Activated naive CD4-positive, alpha-beta T cell treated with Interleukin-2 at 50 U/mL for 16 hours (primary cell): ENCODE data around the gene CD46.
A peak's percentile ranks its signal among the peaks of the same experiment; 100 is the strongest.

ENCODE experiments used
- DNase-seq: peaks from one replicate; pipeline ENCODE4 v3.0.0-alpha.2; 2020

CD46 gene

DNA sequence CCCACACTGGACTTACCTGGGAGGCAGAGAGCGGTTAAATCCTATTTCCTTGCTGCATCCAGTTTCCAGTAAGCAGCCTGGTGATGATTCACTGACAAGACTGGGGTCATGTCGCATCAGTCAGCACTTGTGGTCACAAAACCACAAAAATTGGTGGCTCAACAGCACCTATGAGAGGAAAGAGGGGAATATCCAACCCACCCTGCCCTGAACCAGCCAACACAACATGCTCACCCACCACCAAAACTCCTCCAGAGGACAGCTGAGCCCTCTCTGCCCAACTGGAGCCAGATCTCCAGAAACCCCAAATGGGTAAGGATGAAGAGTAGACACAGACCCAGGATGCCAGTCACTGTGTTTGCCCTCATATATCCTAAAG is 64.0 kb downstream of the CD46 start:
- DNase-seq, result peak; percentile 50

DNA sequence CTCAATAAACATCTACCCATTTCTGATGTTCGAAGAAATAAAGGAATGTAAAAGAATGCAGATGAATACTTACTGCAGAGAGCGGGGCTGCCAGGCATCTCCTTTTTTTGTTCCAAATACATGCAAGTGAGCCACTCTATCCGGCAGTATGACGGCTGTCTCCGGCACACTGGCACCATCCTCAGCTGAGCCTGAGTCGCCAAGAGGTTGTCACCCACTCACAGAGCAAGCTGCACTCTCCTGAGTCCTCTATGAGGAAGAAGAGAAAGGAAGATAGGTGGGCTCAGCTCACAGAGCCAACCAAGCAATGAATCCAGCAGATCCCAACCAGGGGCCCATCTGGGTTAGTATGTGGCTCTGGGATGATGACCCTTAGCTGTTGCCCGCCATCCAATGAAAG is 65.3 kb downstream of the CD46 start:
- no peak for DNase-seq

DNA sequence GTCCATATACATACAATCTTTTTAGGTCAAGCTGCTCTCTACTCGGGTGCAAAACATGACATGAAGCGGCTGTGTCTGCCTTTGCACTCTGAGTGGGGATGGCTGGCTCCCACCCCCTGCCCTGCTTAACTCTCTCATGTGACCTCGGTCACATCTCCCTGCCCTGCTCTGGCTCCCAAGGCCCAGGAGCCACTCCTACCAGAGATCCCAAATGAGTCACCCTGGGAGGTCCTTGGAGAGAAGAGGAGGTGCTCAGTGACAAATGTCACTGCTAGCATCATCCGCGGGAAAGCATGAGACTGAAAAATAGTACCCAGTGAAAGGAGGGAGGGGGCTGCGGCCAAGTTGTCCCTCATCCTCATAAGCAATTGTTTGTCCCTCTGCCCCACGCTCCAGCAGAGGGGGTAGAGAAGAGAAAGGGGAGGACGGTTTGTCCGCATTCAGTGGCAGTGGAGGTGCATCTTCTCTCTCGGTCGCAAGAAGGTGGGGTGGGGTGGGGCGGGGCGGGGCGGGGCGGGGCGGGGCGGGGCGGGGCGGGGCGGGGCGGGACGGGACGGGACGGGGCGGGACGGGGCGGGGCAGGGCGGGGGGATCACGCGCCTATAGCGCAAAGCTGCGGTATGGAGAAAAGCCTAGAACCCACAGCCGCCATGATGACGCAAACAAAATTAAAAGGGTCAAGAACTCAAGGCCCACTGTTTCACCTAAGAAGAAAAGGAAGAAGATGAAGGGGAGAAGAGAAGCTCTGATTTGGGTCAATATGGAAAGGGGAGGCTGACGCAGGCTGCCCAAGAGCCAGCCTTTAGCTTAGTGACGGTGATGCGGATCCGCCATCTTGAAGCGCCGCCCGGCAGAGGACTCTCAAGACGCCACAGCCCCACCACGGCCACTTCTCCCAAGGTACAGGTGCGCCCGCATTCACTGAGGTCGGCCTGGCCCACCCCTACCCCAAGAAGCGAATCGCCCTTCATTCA is 66.2 kb downstream of the CD46 start:
- no peak for DNase-seq

DNA sequence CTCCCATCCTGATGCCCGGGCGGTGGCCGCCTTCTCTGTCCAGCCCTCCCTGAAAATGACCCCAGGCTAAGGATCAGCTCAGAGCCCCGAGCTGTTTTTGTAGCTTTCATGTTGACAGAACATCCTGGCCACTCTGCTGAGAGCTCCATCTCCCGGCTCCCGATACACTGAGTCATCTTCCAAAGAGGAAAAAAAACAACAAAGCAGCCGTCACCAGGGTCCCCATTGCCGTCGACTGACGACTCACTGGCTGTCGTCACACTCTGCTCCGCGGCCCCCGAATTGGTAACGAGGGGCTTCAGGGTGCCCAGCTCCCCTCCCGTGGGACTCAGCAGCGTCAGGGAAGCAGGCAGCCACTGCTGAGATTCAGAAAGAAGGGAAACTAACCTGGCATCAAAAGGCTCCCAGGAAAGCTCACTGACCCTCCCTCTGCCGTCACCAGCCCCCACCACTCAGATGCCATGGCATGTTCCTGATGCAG is 67.2 kb downstream of the CD46 start:
- no peak for DNase-seq

DNA sequence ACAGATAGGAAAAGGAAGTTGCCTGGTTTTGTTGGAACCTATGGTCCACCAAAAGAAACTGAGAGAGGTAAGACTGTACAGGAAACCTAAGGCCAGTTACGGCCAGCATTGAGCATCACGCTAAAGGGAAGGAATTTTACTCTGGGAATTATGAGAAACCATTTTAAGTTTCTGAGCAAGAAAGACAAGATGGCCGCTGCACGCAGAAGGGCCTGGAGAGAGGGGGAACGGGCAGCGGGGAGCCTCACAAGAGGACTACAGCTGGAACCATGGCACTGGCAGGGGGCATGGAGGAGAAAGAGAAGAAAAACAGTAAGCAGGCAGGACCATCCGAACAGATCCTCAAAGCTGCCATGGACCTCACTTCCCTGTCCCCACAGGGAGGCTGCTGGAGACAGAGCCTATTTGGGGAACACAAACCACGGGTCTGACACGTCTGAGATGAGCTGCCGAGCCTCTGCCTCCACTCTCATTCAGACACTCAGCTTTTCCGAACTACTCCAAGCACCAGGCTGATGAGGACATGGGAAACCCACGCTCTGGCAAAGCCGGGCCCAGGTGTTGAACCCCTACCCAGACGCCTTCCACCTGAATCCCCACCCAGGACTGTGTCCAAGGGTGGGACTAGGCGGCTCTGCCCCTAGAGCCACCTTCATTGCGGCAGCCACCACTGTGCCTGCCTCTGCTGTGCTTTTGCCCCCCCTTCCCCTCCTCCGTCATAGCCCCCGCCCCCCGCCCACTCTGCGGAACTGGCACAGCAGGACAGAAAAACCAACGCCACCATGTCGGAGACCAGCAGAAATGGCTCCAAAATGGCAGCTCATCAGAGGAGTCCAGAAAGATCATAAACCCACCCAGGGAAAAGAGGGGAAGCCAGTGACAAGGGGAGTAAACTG is 69.0 kb downstream of the CD46 start:
- DNase-seq, result no peak

DNA sequence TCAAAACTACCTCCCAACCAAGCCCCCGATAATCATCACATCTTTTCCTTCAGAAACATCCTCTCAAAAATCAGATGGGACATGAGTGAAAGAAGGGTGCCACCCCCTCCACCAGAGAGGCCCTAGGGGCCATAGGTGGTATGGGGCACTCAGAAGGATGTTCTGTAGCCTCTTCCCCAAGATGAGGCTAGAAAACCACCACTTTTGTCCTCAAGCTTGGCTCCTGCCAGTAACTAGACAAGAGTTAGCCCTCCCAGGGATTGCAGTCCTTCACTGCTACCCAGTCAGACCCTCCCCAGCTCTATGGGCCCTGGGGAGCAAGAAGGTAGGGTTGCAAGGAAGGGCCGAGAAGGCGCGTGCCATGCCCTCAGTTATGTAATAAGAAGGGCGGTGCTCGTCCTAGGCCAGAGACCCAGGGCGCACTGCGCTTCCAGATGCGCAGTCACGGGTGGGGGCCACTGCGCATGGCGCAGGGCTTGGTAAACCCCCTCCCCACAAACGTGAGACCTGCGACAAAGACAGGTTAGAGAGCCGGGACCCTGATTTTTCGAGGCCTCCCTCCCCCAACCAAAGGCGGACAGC is 69.7 kb downstream of the CD46 start:
- DNase-seq, result no peak

DNA sequence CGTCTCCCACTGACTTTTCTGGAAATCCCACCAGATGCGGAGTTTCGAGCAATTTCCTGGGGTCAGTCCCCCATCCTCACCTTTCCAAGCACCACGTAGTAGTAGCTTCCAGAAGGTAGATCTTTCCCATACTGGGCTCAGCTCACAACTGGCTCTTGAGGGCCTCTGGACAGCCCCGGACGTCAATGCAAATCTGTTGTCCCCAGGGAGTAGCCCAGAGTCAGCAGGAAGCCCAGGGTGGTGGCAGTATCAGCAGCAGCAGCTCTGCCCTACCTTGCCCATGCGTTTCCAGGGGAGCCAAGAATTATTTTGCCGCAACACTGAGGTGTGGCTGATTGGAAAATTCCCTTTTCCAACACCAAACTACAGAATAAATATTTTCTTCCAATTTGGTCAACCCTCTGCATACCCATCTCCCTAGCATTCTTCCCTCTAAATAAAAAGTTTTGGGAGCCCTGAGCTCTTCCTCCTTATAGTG is 70.3 kb downstream of the CD46 start:
- DNase-seq, result no peak

DNA sequence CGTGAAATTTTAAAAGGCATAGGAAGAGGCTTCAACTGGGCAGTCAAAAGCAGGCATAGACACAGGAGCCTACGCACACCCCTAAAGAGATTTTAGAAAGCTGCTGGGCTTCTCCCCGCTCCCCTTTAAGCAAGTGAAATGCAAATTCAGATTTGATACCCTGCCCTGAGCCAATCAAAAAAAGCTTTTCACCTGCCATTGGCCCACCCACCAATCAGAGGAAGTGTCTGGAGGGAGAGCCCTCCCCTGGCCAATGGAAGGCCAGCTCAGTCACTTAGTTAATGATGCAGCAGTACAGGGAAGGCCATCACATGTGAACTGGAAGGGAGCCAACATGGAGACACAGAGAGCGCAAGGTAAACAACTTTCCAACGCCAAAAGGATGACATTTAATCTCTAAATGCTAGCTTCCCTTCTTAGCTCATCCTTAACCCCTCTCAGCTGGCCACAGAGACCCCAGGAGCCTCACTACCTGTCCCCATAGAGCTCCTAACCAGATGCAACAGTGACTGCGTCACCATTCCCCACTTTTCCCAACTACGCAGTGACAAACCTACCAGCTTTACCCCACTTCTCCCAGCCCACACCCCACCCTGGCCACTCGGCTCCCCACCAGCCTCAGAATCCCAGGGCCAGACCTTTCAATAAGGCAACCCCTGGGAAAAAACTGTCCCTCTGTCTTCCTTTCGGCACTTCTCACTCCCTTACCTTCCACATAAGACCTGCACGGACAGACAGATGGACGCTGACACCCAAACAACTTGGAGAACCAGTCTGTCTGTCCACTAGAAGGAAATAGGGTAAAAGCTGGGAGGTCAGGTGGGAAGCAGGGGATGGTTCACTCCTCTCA is 71.0 kb downstream of the CD46 start:
- peak; percentile 68 for DNase-seq

DNA sequence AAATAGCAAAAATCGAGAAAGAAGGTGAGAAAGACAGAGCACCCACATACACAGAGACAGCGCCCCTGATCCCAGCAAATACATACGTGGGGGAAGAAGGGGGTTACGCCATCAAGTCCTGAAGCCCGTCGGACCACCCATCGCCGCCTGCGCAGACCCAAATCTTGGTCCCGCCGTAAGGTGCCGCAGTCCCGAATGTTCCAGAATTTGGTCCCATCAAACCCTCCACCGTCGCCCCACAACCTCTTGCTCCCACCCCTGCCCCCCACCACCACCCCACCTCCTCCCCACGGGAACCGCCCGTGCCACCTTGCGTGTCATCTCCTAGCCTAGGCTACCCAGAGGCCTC is 71.7 kb downstream of the CD46 start:
- no peak for DNase-seq

DNA sequence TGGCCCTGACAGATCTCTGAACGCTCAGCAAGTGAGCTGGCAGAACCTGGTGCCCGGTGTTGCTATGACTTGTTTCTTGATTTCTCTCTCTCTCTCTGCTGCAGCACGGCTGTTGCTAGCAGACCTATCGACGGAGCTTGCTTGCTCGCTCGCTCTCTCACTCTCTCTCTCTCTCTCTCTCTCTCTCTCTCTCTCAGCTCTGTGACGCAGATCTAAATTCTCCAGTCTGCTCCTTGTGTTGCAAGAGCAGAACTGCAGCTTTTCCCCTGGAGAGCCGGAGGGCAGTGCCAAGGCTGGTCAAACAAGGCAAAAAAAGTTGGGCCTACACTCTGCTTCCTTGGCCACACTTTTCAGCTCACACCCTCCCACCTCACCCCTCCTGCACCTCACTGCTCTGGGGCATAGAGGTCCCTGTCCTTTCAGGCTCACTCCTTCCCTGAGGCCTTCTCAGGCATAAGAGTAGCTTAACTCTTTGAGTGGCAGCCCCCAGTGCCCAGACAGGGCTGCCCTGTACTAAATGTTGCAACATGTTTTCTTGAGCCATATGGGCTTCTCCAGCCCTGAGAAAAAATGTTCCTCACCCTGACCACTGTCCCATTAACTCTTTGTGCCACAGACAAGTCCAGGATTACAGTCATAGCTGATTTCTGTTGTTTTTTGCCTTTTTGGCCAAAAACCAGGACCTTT is 72.2 kb downstream of the CD46 start:
- peak; percentile 82 for DNase-seq

DNA sequence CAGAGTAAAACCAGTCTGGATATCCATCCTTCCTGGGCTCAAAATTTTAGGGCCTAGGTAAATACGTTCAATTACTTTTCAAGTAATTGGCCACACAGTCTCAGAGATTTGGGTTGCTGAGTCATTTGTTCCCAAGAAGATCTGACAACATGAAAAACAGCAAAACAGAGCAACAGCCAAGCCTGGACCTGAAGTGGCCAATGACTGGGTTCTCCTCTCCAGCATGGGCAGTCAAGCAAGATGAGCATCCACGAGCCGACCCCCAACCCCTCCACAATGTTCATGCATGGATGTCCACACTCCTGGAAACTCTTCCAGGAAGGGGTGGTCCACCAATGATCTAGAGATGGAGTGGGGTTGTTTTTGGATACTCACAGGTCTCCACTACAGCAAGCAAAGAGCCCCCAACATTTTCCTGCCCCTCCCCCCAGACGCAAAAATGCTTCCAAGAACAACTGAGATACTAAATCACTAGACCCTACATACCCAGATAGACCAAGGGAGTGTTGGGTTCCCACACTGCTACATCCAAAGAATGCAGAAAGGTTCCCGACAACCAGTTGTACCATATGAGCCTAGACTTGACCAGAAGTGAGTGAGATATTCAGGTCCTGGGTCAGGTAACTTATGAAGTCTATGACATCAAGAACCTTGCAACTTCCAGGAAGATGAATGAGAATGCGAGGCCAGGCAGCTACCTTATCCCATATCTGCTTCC is 73.0 kb downstream of the CD46 start:
- DNase-seq, result no peak

DNA sequence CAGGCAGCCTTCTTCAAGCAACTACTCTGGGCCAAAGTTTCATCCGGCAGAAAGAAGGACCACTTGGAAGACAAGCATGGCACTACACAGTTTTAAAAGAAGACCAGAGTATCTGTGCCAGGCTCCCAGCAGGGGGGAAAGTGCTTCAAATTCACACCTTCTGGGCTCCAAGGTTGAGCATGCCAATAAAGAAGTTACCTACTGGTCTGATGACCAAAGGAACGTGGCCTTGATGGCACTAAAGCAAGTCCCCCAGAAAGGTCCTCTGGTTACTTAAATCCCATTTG is 73.5 kb downstream of the CD46 start:
- DNase-seq, result no peak

DNA sequence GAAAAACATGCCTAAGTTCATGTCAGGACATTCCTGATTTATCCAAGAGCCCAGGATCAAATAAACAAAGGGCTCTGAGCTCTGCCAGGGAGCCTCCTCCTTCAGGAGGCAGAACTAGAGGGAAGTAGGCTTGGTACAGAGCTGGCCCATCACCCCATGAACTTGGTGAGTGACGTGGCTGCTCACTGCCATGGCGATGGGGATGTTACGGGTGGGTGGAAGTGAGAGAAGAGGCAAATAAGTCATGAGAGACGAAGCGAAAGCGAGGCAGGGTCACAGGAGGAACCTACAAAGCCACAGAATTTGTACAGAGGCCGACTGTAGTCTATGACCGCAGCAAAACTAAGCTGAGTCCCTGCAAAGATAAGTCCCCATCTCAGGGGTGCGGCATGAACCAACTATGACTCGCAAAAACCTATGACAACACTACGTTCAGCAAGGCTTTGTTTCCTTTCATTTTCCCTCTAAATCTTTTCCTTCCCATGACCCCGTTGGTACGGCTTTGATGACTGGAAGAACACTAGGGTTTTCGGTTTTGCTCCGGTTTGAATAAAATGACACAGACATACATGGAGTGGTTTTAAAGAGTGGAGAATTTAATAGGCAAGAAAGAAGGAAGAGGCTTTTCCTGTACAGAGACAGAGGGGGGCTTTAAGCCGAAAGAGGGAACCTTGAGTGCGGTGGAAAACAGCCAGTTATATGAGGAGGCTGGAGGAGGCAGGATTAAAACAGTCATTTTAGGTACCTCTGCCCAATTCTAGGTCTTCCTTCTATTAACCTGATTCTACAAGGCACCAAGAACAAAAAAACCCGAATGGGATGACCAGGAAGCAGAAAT is 74.1 kb downstream of the CD46 start:
- peak; percentile 89 for DNase-seq

DNA sequence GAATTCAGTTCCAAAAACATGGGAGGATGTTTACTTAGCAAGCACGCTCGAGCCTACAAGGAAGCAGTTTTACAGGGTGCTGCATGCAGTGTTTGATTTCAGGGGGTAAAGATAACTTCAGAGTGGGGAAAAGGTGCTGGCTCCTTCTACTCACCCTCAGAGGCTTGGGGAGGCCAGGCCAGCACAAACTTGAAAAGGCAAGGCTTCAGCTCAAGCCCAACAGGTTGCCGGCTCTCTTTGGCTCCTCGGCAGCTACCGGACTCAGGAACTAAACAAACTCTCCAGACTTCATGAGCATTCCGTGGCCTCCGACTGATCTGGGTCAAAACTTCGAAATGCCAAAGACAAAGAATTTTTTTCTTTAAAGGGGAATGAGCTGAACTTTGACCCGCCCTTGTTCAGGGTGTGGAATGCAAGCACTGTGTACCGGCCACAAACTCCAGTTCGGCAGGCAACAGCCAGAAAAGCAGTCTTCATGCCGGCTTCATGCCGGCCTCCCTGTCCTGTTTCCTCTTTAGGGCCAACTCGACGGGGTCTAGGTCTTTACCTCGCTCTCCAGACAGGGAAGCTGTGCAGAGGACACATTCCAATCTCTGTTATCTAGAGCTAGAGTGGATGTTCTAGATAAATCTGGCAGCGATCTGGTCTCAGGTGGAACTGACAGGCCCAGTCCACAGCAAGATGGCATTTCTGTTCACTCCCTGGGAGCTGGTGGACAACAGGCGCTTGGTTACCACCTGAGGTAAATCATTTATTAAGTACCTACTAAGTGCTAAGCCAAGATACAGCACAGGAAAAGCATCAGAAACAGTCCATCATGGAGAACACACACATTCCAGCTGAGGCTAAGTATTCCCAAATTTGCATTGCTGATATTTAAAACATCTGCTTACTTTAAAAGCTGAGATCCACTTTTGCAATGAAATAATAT is 75.0 kb downstream of the CD46 start:
- DNase-seq, result no peak

DNA sequence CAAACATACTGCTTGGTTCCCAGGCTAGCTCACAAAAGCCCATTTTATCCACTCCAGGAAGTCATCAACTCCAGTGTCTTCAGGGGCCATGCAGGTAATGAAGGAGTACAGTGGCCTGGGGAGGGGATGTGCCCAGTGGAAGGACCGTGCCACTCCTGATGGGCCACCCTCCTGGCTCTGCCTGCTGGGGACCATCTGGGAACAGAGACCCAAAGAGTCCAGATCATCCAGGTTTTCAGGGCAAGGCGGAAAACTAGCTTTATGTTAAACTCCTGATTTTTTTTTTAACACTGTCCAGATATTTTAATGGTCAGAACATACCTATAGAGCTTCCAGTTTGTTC is 75.6 kb downstream of the CD46 start:
- DNase-seq, result no peak

DNA sequence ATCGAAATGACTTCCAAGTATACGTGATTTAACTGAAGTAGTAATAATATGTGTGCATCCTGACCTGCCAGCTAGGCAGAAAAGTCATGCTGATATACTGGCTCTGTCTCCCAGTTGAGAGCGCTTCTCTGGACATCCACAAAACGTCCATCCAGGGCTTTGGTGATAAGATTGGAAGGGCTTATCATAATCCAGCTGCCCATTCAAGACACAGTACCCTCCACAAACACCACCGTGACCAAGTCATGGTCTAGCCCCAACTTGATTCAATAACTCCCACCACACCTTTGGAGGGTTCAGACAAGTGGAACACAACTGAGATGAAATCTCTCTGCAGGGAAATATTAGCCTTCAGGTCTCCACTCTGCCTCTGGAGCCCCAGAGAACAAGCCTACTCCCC is 76.2 kb downstream of the CD46 start:
- DNase-seq, result no peak

DNA sequence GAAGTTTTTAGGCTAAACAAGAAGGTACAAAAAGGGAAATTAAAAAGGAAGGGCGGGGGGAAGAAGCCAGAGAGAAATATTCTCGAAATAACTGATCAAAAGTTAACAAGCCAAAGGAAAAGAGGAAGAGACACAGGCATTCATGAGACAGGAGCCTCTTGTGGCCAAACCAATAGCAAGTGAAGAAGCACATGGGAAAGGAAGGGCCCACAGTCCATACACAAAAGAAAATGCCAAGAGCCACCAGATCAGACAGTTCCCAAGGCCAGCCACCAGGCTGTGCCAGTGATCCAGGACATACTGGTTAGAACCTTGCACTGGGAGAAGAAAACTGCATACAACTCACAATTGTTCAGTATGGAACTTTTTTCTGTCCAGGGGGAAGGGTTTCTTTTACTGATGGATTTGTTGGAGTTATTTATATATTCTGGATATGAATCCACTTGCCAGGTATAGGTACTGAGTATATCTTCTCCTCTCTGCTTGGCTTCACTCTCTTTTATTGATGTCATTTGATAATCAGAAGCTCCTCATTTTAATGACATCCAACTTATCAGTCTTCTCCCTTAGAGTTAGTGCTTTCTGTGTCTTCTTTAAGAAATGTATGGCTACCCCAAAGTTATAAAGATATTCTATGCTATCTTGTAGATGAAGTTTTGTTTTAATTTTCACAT is 76.8 kb downstream of the CD46 start:
- peak; percentile 74 for DNase-seq

DNA sequence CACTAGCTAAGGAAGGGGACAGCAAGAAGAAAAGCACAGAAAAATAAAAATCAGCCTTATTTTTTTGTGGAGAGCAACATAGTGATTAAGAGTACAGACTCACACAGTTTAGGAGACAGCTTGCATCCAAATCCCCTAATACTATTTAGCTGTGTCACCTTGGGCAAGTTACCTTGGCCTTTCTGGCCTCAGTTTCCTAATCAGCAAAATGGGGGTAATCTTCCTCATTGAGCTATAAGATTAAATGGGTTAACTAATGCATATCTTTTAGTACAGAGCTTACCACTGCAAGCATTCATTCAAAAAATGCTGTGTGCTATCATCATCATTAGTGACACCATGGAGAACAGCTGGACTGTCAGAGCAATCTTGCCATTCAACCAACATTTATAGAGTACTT is 77.7 kb downstream of the CD46 start:
- DNase-seq, result no peak

DNA sequence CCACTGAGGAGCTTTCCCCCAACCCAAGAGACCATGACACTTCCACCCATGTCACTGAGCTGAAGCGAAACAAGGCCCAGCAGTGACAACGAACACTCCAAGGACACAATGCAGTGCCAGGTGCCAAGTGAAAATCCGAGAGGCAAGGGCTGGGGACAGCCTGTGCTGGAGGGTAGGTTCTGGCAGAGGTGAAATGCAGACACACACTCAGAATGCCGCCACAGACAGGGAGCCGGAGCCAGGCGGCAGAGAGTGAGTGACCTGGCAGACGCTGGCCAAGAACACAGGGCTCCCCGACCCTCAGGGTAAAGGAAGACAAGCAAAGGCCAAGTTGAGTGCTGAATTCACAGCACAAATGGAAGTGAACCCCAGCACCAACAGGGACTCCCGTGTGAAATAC is 78.9 kb downstream of the CD46 start:
- no peak for DNase-seq
